Stimulated activated CD4-positive, alpha-beta T cell treated with anti-CD3 and anti-CD28 coated beads, Interleukin-1b, Interleukin-23, amount 100 ng/mL, for 1 hour (primary cell): ENCODE data around the gene PPT2.
"Not testable (repeated sequence)": the region's sequence is repeated elsewhere in the genome, so short reads cannot be mapped to it uniquely, and the experiment has no call there.

Experiments
- DNase-seq, 2 donors: peaks; one replicate each; pipeline ENCODE4 v3.0.0-alpha.2; 2020; ENCODE audit warnings: low read depth in 2 of 2

Gene PPT2

DNA sequence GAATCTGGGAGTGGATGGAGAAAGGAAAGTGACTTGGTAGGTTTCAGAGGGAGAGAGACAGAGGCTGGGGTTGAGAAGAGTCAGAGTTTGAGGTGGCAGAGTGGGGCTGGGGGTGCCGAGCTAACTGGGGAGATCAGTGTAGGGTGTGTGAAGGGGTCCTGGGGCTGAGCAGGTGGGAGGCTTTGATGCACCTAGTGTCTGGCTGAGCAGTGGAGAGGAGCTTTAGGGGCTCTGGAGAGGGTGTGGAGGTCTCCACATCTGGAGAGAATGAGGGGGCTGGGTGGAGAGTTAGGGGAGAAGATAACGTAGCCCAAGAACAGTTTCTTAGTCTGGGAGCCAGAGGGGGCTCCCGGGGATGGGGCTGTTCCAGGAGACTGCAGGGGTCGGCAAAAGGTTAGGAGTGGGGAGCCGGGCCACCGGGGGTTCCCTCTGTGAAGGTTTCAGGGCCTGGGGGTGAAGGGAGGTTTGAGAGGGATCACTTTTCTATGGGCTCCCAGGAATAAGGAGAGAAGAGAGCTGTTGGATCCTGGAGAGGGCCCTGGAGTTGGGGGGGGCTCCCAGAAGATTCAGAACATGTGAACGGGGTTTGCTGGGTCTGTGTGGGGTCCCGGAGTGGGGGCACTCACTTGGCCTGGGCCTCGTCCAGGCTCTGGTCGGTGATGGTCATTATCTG lies 35.3 kb downstream of the PPT2 start:
- no peak for DNase-seq

- DNase-seq = no peak
Measured at GRCh38 chr6:32189742-32190053, 35.8 kb downstream of the PPT2 start.

- DNase-seq = peak; percentile 70 to 77
Measured at GRCh38 chr6:32190054-32190851, 36.3 kb downstream of the PPT2 start, which contains the start of gene PBX2. Gene PBX2 (minus strand): TSS chr6:32190202. CDS start chr6:32189915, 287 bp downstream.

- DNase-seq = no peak
Measured at GRCh38 chr6:32190911-32191677, 37.2 kb downstream of the PPT2 start.

GRCh38 chr6:32191696-32192607 lies 38.0 kb downstream of the PPT2 start:
- DNase-seq = no peak

- DNase-seq = no peak
Measured at GRCh38 chr6:32192608-32193039, 38.7 kb downstream of the PPT2 start, which contains the start of gene GPSM3. Gene GPSM3 (minus strand): TSS chr6:32192643. CDS start chr6:32192513, 130 bp downstream.

DNA sequence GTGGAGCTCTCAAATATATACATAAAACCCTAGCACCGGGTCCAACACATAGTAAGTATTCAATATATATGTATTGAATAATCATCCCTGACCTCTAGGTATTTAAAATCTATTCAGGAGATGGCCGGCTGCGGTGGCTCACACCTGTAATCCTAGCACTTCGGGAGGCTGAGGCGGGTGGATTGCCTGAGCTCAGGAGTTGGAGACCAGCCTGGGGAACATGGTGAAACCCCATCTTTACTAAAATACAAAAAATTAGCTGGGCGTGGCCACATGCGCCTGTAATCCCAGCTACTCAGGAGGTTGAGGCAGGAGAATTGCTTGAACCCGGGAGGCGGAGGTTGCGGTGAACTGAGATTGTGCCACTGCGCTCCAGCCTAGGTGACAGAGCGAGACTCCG lies 39.2 kb downstream of the PPT2 start:
- DNase-seq = not testable (repeated sequence)

DNA sequence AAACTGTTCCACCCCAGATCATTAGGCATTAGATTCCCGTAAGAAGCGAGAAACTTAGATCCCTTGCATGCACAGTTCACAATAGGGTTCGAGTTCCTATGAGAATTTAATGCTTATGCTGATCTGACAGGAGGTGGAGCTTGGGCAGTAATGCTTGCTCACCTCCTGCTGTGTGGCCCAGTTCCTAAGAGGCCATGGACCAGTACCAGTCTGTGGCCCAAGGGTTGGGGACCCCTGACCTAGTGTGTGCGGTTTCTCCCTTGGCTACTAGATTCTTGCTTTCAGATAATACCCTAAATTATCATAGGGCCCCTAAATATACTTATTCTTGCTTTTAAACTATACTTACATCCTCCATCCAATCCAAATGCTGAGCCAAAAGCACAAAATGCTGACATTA lies 40.4 kb downstream of the PPT2 start:
- DNase-seq = no peak

- no peak for DNase-seq
Measured at GRCh38 chr6:32194825-32195651, 41.1 kb downstream of the PPT2 start.

- peak; percentile 99 to 100 for DNase-seq
Measured at GRCh38 chr6:32195652-32195901, 41.6 kb downstream of the PPT2 start.

DNA sequence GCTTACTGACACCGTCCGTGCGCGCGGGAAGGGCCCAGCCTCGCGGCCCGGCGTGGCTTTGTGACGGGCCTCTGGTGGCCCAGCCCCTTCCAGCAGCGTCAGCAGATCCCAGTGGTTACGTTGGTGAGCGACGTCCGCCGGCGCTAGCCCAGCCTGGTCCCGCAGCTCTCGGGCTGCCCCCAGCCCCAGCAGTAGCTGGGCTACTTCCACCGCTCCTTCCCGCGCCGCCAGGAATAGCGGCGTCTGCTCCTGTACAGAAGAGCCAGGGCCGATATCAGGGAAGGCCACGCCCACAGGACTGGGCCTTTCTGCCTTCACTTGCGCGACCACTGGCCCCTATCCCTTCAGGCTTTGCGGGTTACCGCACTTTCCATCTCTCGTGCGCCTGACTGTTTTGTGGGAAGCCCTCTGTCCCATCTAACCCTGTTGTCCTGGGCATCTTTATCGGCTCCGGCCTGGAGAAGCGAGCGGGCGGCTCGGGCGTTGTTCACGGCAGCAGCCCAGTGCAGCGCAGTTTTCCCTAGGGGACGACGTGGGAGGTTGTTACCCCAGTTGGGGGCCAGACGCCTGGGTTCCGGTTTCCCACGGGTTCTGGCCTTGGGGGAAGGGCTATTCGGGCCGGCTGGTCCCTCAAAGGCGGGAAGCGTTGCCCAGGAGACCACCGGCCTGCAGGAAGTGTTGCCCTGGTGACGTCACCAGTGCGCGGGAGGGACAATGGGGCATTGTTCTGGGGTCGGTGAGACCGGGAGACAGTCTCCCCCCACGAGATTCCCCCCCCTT lies 42.2 kb downstream of the PPT2 start:
- DNase-seq = no peak

GRCh38 chr6:32196682-32197616 lies 43.0 kb downstream of the PPT2 start:
- DNase-seq = no peak

DNA sequence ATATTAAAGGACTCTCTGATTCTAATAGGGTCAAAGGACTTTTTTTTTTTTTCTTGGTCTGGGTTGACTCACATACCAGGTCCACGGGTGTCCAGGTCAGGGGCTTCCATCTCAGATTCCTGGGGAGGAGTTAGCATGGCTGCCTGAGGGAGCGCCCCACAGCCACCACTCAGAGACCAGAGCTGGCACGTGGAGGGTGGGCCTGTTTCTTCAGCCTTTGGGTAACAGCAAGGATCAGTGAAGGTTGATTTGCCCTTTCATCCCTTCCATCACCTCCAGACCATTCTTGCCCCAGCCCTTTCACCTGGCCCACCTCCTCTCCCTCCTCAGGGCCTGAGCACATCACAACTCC lies 44.4 kb downstream of the PPT2 start:
- no peak for DNase-seq

DNA sequence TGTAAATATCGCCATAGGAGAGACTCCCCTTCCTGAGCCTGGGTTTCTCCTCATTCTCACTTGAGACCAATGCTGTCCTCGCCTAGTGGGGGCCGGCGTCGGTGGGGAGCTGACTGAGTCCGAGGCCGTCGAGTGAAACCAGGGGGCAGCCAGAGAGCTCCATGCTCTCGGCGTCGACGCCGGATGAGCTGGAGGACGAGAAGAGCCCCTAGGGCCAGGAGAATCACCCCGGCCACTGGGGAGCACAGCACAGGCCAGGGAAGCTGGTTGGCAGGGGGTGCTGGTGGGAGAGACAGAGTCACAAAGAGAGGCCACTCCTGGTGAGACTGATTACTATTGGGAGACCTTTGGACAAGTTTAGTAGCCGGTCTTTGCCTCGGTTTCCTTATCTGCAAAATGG lies 44.9 kb downstream of the PPT2 start:
- no peak for DNase-seq

DNA sequence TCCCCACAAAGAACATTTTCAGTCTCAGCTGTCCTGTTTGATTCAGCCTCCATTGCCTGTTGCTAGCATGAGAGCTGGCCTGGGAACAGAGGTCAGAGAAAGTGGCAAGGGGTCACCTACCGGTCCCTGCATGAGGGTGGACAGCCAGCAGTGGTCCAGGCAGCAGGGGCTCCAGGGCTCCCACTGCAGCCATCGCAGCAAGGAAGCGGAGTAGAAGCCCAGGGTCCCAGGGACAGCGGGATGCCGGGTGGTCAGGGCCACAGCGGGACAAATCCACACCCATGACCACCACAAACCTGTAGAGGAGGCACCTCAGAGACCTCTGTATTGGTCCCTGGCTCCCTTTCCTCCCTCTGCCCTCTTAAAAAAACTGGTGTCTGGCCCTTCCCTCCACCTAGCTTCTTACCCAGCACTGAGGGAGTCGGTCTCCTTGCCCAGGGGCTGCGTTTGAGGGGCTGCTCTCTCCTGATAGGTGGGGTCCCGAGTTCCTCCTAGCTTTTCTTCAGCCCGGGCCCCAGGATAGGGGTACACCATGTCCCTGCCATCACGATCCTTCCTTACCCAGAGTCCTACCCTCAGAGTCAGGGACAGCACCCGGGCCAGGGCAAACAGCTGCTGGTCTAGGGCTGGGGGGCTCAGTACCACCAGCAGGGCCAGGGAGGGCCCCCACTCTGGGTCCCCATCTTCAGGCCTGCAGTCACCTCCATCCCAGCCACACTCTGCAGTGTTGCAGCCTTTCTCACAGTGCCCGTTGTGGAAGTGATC lies 47.0 kb downstream of the PPT2 start:
- no peak for DNase-seq

- no peak for DNase-seq
Measured at GRCh38 chr6:32202186-32202585, 48.2 kb downstream of the PPT2 start.

DNA sequence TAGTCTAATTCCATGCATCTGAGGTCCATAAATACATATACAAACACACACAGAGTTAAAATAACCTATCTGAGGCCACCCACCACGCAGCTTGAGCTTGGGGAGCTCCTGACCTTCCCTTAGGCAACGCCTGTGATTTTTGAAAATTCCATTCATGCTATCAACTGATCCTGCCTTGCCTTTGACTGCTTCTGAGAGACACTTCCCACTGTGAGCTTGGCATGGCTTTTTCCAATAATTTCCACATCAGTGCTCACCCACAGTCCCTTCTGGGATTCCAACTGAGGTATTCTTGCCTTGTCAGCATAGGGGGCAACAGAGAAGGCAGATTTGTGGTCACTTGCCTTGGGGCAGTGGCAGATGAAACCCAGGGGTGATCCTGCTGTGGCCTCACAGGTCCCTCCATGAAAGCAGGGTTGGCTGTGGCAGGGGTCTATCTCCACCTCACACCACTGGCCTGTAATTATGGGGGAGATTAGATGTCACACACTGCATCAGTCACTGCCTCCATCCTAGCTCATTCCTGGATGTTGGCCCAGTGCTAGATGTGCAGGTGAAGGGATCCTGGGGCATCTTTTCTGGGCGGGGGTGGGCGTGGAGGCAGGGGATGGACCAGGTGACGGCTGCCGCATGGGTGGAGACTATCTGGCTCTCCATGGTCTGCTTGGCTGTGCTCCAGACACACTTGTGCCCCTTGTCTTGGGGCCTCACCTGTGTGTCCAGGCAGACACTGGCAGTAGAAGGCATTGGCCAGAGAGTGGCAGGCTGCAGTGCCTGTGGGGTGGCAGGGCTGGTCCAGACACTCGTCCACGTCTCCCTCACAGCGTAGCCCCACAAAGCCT lies 49.7 kb downstream of the PPT2 start:
- no peak for DNase-seq
